H4 (cell line): ENCODE data around the gene ZBTB7A. TPM values are rescaled to one million over a fixed set of nuclear protein-coding genes. Genes with fewer than 3 reads are reported as not detected.

ENCODE experiments used
- total RNA-seq: library from RNA; depleted of rRNA; stranded (reverse); fragments of >200 nt; shearing (Covaris generic); gene quantifications from 2 replicates; pipeline ENCODE4 v1.2.3, GENCODE V29; 2014; rRNA removed

The ZBTB7A gene
- total RNA-seq, 1 experiment from 2014 or later: 2.5 TPM

Other genes with a start within 250 kb of the ZBTB7A start
- gene ZFR2, start 197.9 kb downstream of the ZBTB7A start, total RNA-seq: not detected in 2 replicates
- not detected in 2 replicates for gene ATCAY, start 186.2 kb downstream of the ZBTB7A start, total RNA-seq
- not detected in 2 replicates for gene NMRK2, start 133.8 kb downstream of the ZBTB7A start, total RNA-seq
- gene DAPK3, start 95.8 kb downstream of the ZBTB7A start, total RNA-seq: 54.5 and 70.3 TPM in 2 replicates
- 588 and 692 TPM in 2 replicates for gene EEF2, start 81.4 kb downstream of the ZBTB7A start, total RNA-seq
- 5.7 and 9.9 TPM in 2 replicates for gene PIAS4, start 59.2 kb downstream of the ZBTB7A start, total RNA-seq
- gene MAP2K2, start 57.2 kb upstream of the ZBTB7A start, total RNA-seq: 79.8 and 84.3 TPM in 2 replicates
- not detected in 2 replicates for gene CREB3L3, start 86.7 kb upstream of the ZBTB7A start, total RNA-seq
- 7.6 and 14.3 TPM in 2 replicates for gene SIRT6, start 115.7 kb upstream of the ZBTB7A start, total RNA-seq
- gene ANKRD24, start 115.8 kb upstream of the ZBTB7A start, total RNA-seq: 0.12 TPM in 1 of 2 replicates, not detected in the other
- 0.33 and 1.2 TPM in 2 replicates for gene EBI3, start 162.6 kb upstream of the ZBTB7A start, total RNA-seq
- 20.9 and 28.9 TPM in 2 replicates for gene YJU2, start 180.2 kb upstream of the ZBTB7A start, total RNA-seq
- not detected in 2 replicates for gene SHD, start 212.4 kb upstream of the ZBTB7A start, total RNA-seq
- gene TMIGD2, start 235.5 kb upstream of the ZBTB7A start, total RNA-seq: not detected in 2 replicates
- 19.0 and 26.7 TPM in 2 replicates for gene FSD1, start 237.7 kb upstream of the ZBTB7A start, total RNA-seq